HG03571 (cell line): ENCODE results near the gene LCE3E.

Experiments used
- ATAC-seq: cut with Tn5 transposase; IDR thresholded peaks from one replicate; pipeline ENCODE4 v1.9.1; 2021; ENCODE audit not compliant: unreplicated experiment

LCE3E gene

DNA sequence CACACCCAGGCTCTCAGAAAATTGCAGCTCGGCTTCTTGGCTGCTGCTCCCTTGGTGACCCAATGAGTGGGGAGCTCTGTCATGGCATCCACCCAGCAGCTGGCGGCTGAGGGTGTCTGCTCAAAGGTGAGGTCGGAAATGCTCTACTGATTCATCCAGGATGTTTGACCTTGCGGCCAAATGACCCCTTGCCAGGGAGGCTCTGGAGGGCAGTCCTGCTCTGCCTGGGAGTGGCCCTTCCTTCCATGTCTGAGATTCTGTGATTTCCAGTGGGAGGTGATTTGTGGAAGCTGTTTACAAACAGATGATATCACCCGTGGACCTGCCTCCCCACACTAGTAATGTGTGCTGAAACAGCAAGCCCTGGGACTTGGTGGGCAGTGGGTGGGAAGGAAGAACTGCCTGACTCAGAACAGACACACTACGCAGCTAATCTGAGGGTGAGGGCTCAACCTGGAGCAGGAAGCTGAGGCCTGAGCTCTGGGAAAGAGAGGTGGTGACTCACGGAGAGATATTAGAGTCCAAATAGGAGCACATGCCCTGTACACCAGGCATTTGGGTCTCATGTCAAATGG is 49.3 kb downstream of the LCE3E start:
- ATAC-seq: no peak

DNA sequence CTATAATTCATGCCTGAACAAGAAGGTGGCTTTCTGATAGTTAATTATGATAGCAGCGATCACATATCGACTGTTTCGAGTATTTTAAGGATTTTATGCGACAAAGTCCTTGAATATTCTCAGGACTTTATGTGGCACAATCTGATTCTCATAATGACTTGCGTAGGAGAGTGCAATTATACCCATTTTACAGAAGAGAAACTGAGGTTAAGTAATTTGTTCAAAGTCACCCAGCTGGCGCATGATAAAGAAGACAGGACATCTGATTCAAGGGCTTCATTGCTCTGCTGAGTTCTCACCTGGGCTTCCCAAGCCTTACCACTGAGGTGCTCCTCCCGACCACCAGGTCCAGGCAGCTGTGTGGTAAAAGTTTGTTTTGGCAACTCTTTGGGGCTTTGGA is 50.5 kb downstream of the LCE3E start:
- ATAC-seq: no peak
